ENCODE results near the gene HK3.

HK3 gene

DNA sequence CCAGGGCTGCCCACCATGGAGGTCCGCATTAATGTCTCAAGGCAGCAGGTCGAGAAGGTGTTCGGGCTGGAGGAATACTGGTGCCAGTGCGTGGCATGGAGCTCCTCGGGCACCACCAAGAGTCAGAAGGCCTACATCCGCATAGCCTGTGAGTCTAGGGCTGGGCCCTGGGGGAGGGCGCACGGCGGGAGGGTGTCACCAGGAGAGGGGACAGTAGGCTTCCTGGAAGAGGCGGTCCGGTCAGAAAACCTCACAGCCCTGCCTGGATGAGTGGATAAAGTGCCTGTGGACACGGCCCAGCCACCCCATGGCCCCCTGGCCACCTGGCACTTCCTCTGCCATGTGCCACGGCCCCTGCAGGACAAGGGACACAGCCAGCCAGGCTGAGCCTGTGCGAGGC lies 31.0 kb downstream of the HK3 start:
- no peak for DNase-seq

GRCh38 chr5:176866707-176867310 lies 32.3 kb downstream of the HK3 start:
- no peak for DNase-seq

DNA sequence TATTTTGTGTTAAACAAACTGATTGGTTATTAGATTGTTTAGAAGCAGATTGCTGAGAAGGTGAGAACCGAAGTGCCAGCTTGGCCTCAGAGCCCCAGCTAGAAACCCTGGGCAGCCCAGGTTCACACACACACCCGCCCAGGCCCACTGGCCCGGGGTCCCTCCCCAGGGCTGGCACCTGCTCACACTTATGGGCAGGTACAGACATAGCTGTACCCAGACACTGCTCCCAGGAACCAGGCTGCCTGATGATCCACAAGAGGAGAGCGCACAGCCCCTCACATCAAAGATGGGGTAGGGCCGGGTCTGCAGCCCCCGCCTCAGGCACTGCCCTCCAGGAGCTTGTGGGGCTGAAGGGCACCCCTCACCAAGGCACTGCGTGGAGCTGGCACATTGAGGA lies 33.2 kb downstream of the HK3 start:
- no peak for DNase-seq

DNA sequence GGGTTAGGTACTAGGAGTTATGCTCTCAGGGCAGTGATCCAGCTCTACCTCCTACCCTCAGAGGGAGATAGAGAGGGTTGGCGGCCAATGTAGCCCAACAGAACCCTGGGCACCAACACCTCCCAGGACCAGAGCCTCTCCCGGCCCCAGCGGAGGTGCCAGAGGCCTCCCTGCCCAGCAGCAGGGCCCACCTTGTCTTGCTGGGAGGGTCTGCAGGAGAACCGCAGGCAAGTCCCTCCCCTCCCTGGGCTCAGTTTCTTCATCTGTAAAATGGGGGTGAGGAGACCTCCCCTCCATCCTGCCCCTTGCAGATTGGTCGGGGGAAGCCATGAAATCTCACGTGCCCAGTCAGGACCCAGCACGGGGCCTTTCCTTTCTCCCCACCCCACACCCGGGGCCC lies 34.4 kb downstream of the HK3 start:
- no peak for DNase-seq

DNA sequence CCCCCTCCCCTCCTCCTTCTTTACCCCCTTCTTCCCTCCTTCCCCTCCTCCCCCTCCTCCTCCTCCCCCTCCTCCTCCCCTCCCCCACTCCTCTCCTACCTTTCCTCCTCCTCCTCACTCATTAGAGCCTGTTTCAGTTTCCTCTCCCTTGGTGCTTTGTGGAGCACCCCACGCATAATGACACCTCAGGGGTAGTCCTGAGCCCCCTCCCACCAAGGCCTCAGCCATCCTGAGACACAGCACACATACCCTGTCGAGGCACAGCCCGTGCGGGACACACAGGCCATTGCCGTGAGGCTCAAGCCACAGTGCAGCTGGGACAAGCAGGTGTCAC lies 35.4 kb downstream of the HK3 start:
- no peak for DNase-seq

DNA sequence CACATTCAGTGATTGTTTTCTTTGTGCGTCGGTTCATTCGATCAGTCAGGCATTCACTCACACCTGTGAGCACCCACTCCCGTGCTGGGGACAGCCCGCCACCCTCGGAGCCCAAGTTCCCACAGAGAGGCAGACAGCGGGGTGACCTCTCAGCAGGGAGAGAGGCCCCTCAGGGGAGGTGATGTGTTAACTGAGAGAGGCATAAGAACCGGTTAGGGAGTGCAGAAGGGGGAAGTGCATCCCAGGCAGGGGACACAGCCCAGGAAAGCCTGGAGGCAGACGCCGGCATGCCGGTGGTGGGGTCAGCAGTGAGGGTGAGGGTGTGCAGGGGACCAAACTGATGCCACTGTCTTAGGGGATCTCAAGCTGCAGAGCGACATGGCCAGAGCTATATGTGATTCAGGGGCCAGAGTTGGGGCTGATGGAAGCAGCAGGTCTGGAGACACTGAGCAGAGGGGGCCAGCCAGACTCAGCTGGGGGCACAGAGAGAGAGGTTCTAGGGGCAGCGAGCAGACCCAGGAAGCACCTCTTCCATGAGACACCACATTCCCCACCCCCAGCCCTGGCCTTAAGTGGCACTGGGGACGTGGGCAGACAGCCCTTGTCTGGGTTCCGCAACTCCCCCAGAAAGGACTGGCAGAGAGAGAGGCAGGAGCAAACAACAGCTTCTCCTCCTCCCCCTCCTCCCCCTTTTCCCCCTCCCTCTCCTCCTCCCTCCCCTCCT lies 35.9 kb downstream of the HK3 start:
- no peak for DNase-seq

DNA sequence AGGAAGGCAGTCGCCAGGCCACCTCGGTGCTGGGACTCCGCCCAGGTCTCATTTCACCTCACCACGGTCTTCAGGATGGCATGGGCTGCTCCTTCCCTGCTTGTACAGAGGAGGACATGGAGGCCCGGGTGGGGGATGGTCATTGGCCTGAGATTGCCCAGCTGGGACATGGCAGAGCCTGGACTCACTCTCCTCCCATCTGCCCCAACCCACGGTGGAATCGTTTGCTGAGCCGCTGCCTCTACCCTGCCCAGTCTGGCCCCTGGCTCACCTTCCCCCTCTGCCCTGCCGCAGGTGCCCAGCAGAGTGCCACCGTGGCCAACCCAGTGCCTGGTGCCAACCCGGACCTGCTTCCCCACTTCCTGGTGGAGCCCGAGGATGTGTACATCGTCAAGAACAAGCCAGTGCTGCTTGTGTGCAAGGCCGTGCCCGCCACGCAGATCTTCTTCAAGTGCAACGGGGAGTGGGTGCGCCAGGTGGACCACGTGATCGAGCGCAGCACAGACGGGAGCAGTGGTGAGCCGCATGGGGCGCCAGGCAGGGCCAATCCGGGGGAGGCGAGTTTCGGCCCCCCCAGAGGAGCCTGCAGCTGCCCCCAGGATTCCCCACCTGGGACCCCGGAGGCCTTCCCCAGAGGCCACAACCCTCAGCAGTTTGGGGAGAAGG lies 36.7 kb downstream of the HK3 start:
- DNase-seq: no peak

DNA sequence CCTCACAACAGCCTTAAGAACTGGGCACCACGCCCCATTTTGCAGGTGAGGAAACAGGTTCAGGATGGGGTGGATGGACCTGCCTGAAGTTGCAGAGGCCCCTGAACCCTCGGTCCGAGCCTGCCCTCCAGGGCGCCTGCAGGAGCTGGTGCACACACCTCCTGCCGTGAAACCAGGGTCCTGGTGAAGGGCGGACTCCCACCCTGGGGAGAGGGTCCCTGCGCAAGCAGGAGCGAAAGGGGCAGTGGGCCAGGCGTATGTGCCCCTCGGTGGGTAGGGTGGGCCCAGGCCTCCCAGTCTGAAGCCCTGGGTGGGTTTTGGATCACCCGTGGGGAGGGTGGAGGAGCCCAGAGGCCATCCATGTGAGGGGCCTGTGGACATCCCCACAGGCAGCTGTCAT lies 37.9 kb downstream of the HK3 start:
- no peak for DNase-seq

GRCh38 chr5:176860381-176860780 lies 38.8 kb downstream of the HK3 start:
- DNase-seq: no peak

DNA sequence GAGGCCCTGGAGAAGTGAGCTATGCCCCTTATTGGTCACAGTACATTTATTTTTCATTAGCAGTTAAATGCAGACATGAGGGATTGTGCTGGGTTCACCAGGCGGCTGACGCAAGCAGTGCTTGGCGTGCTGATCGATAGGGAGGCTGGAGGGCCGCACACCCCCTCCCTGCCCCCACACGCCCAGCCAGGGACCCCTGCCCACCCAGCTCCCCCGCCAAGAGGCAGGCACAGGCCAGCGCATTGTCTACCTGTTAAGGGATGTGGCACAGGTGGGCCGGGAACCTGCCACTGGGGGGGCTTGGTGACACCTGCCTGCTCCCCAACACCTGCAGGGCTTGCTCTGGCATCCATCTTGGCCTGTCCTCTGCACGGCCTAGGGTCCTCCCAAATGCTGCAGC lies 39.2 kb downstream of the HK3 start:
- no peak for DNase-seq

- no peak for DNase-seq
Observed at GRCh38 chr5:176857894-176858273, 41.3 kb downstream of the HK3 start.

DNA sequence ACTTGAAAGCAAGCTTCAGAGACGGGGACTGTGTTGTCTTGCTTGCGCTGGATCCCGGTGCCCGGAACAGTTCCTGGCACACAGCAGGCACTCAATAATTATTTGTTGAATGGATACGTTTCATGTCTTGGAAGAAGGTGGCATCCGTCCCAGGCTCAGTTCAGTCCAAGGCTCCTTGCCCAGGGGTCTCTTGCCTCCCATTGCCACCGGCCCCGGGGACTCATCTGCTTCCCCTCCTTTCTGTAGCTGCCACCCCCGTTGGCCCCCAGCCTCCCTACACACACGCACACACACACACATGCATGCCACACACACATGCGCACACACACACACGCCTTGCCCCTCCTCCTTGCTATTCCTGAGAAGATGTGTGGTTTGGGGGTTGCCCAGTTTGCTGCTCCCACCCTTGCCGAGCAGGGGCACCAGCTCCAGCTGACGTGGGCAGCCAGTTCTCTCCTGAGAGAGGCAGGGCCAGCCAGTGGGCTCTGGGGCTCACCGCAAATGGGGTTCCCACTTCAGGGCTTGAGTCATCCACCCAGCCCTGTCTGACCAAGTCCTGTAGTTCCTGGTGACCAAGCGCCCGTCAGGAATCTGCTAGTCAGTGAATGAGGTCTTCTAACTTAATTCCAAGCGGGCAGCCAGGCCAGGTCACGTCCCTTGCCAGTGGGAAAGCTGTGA lies 41.8 kb downstream of the HK3 start:
- DNase-seq: no peak

DNA sequence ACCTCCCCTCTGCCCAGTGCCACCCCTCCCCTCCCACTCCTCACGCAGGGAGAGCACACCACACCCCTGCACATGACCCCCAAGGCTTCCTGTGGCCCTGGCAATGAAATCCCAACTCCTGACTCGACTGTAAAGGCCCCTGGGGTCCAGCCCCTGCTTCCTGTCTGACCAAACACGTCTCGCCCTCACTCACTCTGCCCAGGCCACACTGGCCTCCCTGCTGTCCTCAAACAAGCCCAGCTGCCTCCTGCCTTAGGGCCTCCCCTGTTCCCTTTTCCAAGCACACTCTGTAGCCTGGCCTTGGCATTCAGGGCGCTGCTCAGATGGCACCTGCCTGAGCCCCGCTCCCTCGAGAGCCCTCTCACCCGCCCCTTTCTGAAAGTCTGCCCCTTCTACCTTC lies 42.4 kb downstream of the HK3 start:
- no peak for DNase-seq

DNA sequence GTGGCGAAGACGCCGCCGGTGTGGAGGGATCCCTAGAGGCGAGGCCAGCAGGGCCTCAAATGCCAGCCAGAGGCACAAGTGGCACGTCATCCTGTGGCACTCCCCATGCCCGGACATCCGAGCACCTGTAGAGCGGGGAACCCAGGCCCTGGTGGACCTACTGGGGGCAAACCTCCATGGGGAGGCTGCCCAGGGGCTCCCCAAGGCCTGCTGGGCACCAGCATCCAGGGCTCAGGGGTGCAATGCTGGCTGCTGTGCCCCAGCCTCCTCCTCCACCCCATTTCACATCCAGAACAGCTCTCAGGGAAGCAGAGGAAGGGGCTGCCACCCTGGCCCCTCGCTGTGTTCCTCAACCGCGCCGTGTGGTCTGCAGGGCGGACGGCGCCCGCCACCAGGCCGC lies 43.5 kb downstream of the HK3 start:
- no peak for DNase-seq

DNA sequence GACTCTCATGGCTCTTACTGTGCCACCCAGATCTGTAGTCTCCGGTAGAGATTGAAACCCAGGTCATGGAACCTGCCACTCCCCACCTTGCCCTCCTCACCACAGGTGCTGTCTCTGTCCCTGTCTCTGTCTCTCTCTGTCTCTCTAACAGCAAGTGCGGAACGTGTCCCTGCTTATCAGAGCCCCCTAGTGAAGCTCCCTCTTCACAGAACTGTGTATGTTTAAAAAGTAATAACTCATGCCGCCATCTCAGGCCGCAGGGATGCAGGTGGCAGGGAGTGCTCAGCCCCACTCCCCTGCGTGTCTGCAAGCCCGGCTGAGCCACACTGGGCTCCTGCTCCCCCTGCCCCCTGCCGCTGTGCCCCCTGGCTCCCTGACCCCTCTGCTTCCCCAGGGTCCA lies 45.0 kb downstream of the HK3 start:
- no peak for DNase-seq

- DNase-seq: no peak
Observed at GRCh38 chr5:176853151-176853778, 45.9 kb downstream of the HK3 start.

GRCh38 chr5:176851871-176852658 lies 47.1 kb downstream of the HK3 start:
- DNase-seq: no peak

GRCh38 chr5:176851380-176851779 lies 47.8 kb downstream of the HK3 start:
- no peak for DNase-seq

- no peak for DNase-seq
Observed at GRCh38 chr5:176850371-176851245, 48.5 kb downstream of the HK3 start.

DNA sequence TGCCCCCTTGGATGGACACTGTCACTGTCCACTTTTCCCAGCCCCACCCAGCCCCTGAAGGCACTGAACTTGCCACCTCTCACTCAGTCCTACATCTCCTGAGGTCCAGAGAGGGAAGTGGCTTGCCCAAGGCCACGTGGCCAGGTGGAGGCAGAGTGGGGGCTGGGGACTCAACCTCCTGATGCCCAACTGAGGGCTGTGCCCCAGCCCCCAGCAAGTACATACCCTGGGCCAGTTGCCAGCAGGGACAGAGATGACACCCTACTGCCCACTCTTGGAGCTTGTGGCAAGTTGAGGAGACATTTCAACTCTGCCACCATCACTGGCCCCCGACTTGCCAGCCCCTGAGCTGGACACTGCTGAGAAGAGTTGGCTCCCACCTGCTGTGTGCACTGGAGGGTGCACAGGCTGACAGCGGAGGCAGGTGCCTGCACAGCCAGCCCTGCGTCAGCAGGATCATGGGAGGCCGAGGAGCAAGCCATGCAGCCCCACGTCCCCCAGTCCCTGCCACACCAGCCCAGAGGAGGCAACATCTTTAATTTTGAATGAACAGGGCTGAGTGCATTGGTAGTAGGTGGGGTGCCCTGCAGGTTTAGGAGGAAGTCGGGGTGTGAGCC lies 49.4 kb downstream of the HK3 start:
- DNase-seq: no peak

DNA sequence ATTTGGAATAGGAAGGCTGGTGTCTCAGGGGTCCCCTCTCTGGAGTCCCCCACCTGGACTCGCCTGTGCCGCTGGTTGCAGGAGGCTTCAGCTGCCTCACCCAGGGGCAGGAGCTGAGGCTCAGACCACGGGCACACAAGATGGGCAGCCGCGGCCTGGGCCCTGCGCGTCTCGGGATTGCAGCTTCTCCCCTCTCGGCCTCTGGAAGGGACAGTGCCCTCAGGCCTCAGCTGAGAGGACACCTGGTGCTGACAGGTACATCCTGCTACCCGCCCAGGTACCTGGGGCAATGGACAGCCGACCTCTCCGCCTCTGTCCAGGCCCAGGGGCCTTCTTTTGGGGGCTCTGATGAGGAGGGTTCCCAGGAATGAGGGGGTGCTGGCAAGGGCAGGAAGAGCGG lies 50.5 kb downstream of the HK3 start:
- DNase-seq: no peak
